ENCODE measurements around the gene PKD1L1. TPM values are rescaled to one million over a fixed set of nuclear protein-coding genes. Genes with fewer than 3 reads are reported as not detected.

PKD1L1 gene
- polyA plus RNA-seq, 1 donor (not counting 4 experiments of a cell fraction or from before 2014, with no cell fraction given): 0.04 TPM

DNA sequence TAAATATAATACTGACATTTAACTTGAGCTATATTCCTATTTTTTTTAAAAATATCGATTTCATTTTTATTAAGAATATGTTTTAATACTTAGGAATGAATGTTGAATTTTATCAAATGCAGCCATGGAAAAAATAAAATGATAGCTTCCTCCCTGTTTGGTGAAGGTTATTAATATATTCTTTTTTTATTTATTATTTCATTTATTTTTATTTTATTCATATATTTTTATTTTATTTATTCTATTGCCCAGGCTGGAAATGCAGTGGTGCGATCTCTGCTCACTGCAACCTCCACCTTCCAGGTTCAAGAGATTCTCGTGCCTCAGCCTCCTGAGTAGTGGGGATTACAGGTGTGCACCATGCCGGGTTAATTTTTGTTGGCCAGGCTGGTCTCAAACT lies 160.2 kb downstream of the PKD1L1 start:
- DNase-seq (ENCODE audit: low read depth, low spot score) (no peak), FAIRE-seq (no peak)
- H3K9me3 ChIP-seq (ENCODE audit: control insufficient read depth, low read depth, low read length): no peaks in the 10 kb centered on the region
- H3K4me1 ChIP-seq (ENCODE audit: control insufficient read depth, extremely low read depth, insufficient read depth, low read length): peaks cover 48% of the 10 kb centered on the region
- no peak overlapping the region for H3K4me3 ChIP-seq (ENCODE audit: control insufficient read depth in 2 of 3, extremely low read depth in 1 of 3, insufficient read depth in 2 of 3, low read depth in 1 of 3, low read length in 3 of 3)
- no peaks in the 10 kb centered on the region for H4K20me1 ChIP-seq (ENCODE audit: control insufficient read depth, extremely low read depth, insufficient read depth, low read length)
- TF ChIP-seq, protein P1, sequence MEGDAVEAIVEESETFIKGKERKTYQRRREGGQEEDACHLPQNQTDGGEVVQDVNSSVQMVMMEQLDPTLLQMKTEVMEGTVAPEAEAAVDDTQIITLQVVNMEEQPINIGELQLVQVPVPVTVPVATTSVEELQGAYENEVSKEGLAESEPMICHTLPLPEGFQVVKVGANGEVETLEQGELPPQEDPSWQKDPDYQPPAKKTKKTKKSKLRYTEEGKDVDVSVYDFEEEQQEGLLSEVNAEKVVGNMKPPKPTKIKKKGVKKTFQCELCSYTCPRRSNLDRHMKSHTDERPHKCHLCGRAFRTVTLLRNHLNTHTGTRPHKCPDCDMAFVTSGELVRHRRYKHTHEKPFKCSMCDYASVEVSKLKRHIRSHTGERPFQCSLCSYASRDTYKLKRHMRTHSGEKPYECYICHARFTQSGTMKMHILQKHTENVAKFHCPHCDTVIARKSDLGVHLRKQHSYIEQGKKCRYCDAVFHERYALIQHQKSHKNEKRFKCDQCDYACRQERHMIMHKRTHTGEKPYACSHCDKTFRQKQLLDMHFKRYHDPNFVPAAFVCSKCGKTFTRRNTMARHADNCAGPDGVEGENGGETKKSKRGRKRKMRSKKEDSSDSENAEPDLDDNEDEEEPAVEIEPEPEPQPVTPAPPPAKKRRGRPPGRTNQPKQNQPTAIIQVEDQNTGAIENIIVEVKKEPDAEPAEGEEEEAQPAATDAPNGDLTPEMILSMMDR (optimal IDR thresholded peaks at IDR 0.05 in 1 of 3, IDR thresholded peaks at IDR 0.05 in 1 of 3, conservative IDR thresholded peaks at IDR 0.05 in 1 of 3; ENCODE audit: extremely low read depth in 1 of 3, insufficient read depth in 2 of 3, low read length in 3 of 3): no peak
- no peak for TF ChIP-seq EZH2 (IDR thresholded peaks at IDR 0.05; ENCODE audit: low read length)
- H3K9ac ChIP-seq (ENCODE audit: control insufficient read depth, extremely low read depth, insufficient read depth, low read length): no peak overlapping the region
- H3K4me2 ChIP-seq (ENCODE audit: control insufficient read depth, extremely low read depth, insufficient read depth, low read depth, low read length): no peak overlapping the region
- no peak overlapping the region for H2AFZ ChIP-seq (ENCODE audit: control insufficient read depth, low read length)
- H3K27ac ChIP-seq (ENCODE audit: control insufficient read depth, insufficient read depth, low read length): no peak overlapping the region
- no peaks in the 10 kb centered on the region for H3K79me2 ChIP-seq (ENCODE audit: control insufficient read depth, insufficient read depth, low read length)
- no peaks in the 10 kb centered on the region for H3K36me3 ChIP-seq (ENCODE audit: control insufficient read depth in 2 of 2, extremely low read depth in 1 of 2, insufficient read depth in 2 of 2, low read length in 2 of 2)
- H3K9me1 ChIP-seq (ENCODE audit: control insufficient read depth, extremely low read depth, insufficient read depth, low read length): no peaks in the 10 kb centered on the region
- dilution Hi-C loops (cut with MboI; ENCODE audit: extremely low pct_ligation_motif_present, low sequenced_read_pairs): no loop called here
- no peaks in the 10 kb centered on the region for H3K27me3 ChIP-seq (ENCODE audit: control insufficient read depth, extremely low read depth, insufficient read depth, low read length)

DNA sequence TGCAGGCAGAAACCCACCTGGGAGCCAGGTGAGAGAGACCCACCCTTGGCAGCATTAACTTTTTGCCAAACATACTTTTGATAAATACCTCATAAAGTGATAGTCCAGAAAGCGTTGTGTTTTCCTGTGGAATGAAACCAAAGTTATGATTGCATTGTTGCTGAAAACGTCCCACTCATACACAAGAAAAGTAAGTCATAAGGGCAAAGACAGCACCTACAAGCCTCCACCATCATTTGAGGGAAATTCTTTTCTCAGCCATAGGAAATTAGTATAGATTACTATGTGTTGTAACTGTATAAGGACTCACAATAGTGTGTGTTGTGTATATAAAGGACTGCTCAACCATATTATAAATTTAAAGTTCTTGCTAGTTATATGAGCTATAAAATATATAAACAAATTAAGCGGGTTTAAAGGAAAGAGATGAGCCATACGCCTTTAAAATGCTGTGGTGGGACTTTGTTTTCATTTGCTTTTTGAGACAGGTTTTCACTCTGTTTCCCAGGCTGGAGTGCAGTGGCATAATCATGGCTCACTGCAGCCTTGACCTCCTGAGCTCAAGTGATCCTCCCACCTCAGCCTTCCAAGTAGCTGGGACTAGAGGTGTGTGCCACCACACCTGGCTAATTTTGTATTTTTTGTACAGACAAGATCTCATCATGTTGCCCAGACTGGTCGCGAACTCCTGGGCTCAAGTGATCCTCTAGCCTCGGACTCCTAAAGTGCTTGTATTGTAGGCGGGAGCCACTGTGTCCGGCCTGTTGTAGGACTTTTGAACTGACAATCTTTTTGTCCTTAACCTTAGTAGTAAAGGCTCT lies 160.8 kb downstream of the PKD1L1 start:
- Histone ChIP-seq H3K27me3 (ENCODE audit: control insufficient read depth, extremely low read depth, insufficient read depth, low read length) (no peaks in the 10 kb centered on the region), H3K9ac (ENCODE audit: control insufficient read depth, extremely low read depth, insufficient read depth, low read length) (peak overlapping the region; percentile 40), H2AFZ (ENCODE audit: control insufficient read depth, low read length) (peak overlapping the region; percentile 0), H3K4me2 (ENCODE audit: control insufficient read depth, extremely low read depth, insufficient read depth, low read depth, low read length) (peak overlapping the region; percentile 68), H4K20me1 (ENCODE audit: control insufficient read depth, extremely low read depth, insufficient read depth, low read length) (no peaks in the 10 kb centered on the region), H3K27ac (ENCODE audit: control insufficient read depth, insufficient read depth, low read length) (peak overlapping the region; percentile 97), H3K9me3 (ENCODE audit: control insufficient read depth, low read depth, low read length) (no peaks in the 10 kb centered on the region), H3K9me1 (ENCODE audit: control insufficient read depth, extremely low read depth, insufficient read depth, low read length) (no peaks in the 10 kb centered on the region), H3K79me2 (ENCODE audit: control insufficient read depth, insufficient read depth, low read length) (no peaks in the 10 kb centered on the region), H3K4me3 (ENCODE audit: control insufficient read depth in 2 of 3, extremely low read depth in 1 of 3, insufficient read depth in 2 of 3, low read depth in 1 of 3, low read length in 3 of 3) (peak overlapping the region in 1 of 3 experiments; percentile 34), H3K4me1 (ENCODE audit: control insufficient read depth, extremely low read depth, insufficient read depth, low read length) (peaks cover 54% of the 10 kb centered on the region), H3K36me3 (ENCODE audit: control insufficient read depth in 2 of 2, extremely low read depth in 1 of 2, insufficient read depth in 2 of 2, low read length in 2 of 2) (no peaks in the 10 kb centered on the region)
- DNase-seq (ENCODE audit: low read depth, low spot score) (no peak), FAIRE-seq (peak; percentile 58)
- no peak for TF ChIP-seq EZH2 (IDR thresholded peaks at IDR 0.05; ENCODE audit: low read length)
- TF ChIP-seq, protein P1 (optimal IDR thresholded peaks at IDR 0.05 in 1 of 3, IDR thresholded peaks at IDR 0.05 in 1 of 3, conservative IDR thresholded peaks at IDR 0.05 in 1 of 3; ENCODE audit: extremely low read depth in 1 of 3, insufficient read depth in 2 of 3, low read length in 3 of 3): no peak
- dilution Hi-C loops (cut with MboI; ENCODE audit: extremely low pct_ligation_motif_present, low sequenced_read_pairs): no loop called here
